Gastrocnemius medialis (tissue), 4 donors: ENCODE results near the gene KCNJ10.

Source experiments
- POLR2A ChIP-seq, 2 donors: fragments of 450-650 bp; IDR thresholded peaks; one replicate each; pipeline ENCODE4 v1.6.1; 2017; ENCODE audit warnings: antibody characterized with exemption in 2 of 2, mild to moderate bottlenecking in 2 of 2, moderate library complexity in 2 of 2
- TF ChIP-seq, protein P1 (sequence below), 5 experiments: fragments of 450-650 bp in 3 of 5; fragments of 200-600 bp in 2 of 5; sonication (generic) in 2 of 5; IDR thresholded peaks in 4 of 5; conservative IDR thresholded peaks in 1 of 5; 1 replicate in 4 of 5; 2 replicates in 1 of 5; pipeline ENCODE4 v1.5.1; 2016 to 2019; ENCODE audit warnings: antibody characterized with exemption in 5 of 5, mild to moderate bottlenecking in 3 of 5, moderate library complexity in 3 of 5

- TF ChIP-seq, protein P1, sequence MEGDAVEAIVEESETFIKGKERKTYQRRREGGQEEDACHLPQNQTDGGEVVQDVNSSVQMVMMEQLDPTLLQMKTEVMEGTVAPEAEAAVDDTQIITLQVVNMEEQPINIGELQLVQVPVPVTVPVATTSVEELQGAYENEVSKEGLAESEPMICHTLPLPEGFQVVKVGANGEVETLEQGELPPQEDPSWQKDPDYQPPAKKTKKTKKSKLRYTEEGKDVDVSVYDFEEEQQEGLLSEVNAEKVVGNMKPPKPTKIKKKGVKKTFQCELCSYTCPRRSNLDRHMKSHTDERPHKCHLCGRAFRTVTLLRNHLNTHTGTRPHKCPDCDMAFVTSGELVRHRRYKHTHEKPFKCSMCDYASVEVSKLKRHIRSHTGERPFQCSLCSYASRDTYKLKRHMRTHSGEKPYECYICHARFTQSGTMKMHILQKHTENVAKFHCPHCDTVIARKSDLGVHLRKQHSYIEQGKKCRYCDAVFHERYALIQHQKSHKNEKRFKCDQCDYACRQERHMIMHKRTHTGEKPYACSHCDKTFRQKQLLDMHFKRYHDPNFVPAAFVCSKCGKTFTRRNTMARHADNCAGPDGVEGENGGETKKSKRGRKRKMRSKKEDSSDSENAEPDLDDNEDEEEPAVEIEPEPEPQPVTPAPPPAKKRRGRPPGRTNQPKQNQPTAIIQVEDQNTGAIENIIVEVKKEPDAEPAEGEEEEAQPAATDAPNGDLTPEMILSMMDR (IDR thresholded peaks at IDR 0.05 in 4 of 5, conservative IDR thresholded peaks at IDR 0.05 in 1 of 5): no peak
- TF ChIP-seq POLR2A (IDR thresholded peaks at IDR 0.05): no peak
These were observed 64.9 kb downstream of the KCNJ10 start for GRCh38 chr1:160005070-160005469.
